ENCODE data around the gene SERPINE1. TPM values are rescaled to one million over a fixed set of nuclear protein-coding genes. Genes with fewer than 3 reads are reported as not detected.

The SERPINE1 gene
- total and polyA plus RNA-seq, 2 of the 13 experiments (the other 11 are each of a cell fraction or from before 2014, with no cell fraction given): 21.2 to 1,576 TPM

GRCh38 chr7:101085162-101085964, 41.5 kb upstream of the SERPINE1 start, which contains the start of gene TRIM56 (continued):
- no peak for TF ChIP-seq SUZ12 (IDR thresholded peaks at IDR 0.05; ENCODE audit: low read depth, low read length)
- no peak for TF ChIP-seq ZFP82 (CRISPR knock-in tag; IDR thresholded peaks at IDR 0.05; ENCODE audit: borderline replicate concordance)
- TF ChIP-seq ZNF569 (CRISPR knock-in tag; IDR thresholded peaks at IDR 0.05; ENCODE audit: borderline replicate concordance): no peak
- no peak for TF ChIP-seq SRSF4 (IDR thresholded peaks at IDR 0.05; ENCODE audit: low read depth, low read length, poor library complexity, severe bottlenecking)
- TF ChIP-seq, protein P1, sequence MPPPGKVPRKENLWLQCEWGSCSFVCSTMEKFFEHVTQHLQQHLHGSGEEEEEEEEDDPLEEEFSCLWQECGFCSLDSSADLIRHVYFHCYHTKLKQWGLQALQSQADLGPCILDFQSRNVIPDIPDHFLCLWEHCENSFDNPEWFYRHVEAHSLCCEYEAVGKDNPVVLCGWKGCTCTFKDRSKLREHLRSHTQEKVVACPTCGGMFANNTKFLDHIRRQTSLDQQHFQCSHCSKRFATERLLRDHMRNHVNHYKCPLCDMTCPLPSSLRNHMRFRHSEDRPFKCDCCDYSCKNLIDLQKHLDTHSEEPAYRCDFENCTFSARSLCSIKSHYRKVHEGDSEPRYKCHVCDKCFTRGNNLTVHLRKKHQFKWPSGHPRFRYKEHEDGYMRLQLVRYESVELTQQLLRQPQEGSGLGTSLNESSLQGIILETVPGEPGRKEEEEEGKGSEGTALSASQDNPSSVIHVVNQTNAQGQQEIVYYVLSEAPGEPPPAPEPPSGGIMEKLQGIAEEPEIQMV (CRISPR knock-in tag; IDR thresholded peaks at IDR 0.05; ENCODE audit: low read depth): no peak
- TF ChIP-seq, protein P2, sequence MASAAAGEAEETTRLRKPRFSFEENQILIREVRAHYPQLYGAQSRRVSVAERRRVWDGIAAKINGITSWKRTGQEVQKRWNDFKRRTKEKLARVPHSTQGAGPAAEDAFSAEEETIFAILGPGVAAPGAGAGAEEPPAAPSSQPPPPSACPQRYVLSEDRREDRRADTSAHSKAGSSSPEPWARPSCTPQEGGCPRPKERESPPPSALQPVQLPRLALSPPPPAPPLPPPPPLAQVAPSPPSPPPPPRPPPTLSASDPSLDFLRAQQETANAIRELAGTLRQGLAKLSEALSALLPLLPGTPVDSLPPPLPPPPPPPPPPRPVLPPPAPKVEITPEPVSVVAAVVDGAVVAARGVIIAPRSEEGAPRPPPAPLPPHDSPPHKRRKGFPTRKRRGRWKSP (CRISPR knock-in tag; IDR thresholded peaks at IDR 0.05): peak; percentile 47; the same call in 1 of the 2 replicates
- no peak for TF ChIP-seq SNRNP70 (IDR thresholded peaks at IDR 0.05; ENCODE audit: low read depth, low read length)
- TF ChIP-seq ZFP91 (CRISPR knock-in tag; IDR thresholded peaks at IDR 0.05; ENCODE audit: borderline replicate concordance): 0 out of 2 replicates have a peak, but pooled peaks have one; percentile 40
- no peak for TF ChIP-seq NFIC (IDR thresholded peaks at IDR 0.05; ENCODE audit: low read length)
- no peak for TF ChIP-seq MXD3 (CRISPR knock-in tag; IDR thresholded peaks at IDR 0.05)
- no peak for TF ChIP-seq PREB (CRISPR knock-in tag; IDR thresholded peaks at IDR 0.05)
- no peak for TF ChIP-seq ATM (IDR thresholded peaks at IDR 0.05; ENCODE audit: borderline replicate concordance)
- TF ChIP-seq SIN3B (IDR thresholded peaks at IDR 0.05; ENCODE audit: low read length): no peak
- no peak for TF ChIP-seq E2F1 (CRISPR knock-in tag; IDR thresholded peaks at IDR 0.05)
- peak; percentile 54; the same call in 1 of the 2 replicates for TF ChIP-seq SIN3A (IDR thresholded peaks at IDR 0.05; ENCODE audit: borderline replicate concordance, low read depth, low read length)
- TF ChIP-seq ZSCAN9 (CRISPR knock-in tag; IDR thresholded peaks at IDR 0.05; ENCODE audit: borderline replicate concordance): 0 out of 2 replicates have a peak, but pooled peaks have one; percentile 12
- 0 out of 2 replicates have a peak, but pooled peaks have one; percentile 31 for TF ChIP-seq SKIL (CRISPR knock-in tag; IDR thresholded peaks at IDR 0.05; ENCODE audit: borderline replicate concordance)
- no peak for TF ChIP-seq SMARCC2 (IDR thresholded peaks at IDR 0.05)
- peak; percentile 80; the same call in 1 of the 2 replicates for TF ChIP-seq CEBPB (IDR thresholded peaks at IDR 0.05; ENCODE audit: borderline replicate concordance, low read depth, low read length)

All from HepG2 (cell line).